H1 (cell line): ENCODE data around the gene ASCC2.

Experiments
- GTF2F1 ChIP-seq: IDR thresholded peaks from 2 replicates; pipeline ENCODE4 v1.6.1; 2012; ENCODE audit warnings: low read depth, low read length, improper control_type of control experiment, borderline replicate concordance
- POLR2A ChIP-seq, 2 experiments: IDR thresholded peaks; 1 replicate in 1 of 2; 2 replicates in 1 of 2; pipeline ENCODE4 v1.6.1; 2011; ENCODE audit warnings: low read depth in 2 of 2, low read length in 2 of 2, mild to moderate bottlenecking in 2 of 2; ENCODE audit errors: control extremely low read depth in 1 of 2
- POU5F1 ChIP-seq: IDR thresholded peaks from 2 replicates; pipeline ENCODE4 v1.6.1; 2011; ENCODE audit warnings: low read depth, mild to moderate bottlenecking, low read length, moderate library complexity
- SIN3A ChIP-seq, 2 experiments: IDR thresholded peaks in 1 of 2; conservative IDR thresholded peaks in 1 of 2; 2 replicates each; pipeline ENCODE4 v1.6.1; 2011 to 2012; ENCODE audit warnings: low read length in 2 of 2, improper control_type of control experiment in 1 of 2, low read depth in 1 of 2, mild to moderate bottlenecking in 1 of 2
- SP1 ChIP-seq: IDR thresholded peaks from 2 replicates; pipeline ENCODE4 v1.6.1; 2011; ENCODE audit warnings: low read depth, low read length
- TF ChIP-seq, protein P1 (sequence below), 3 experiments: IDR thresholded peaks; 1 replicate in 2 of 3; 2 replicates in 1 of 3; pipeline versions ENCODE4 v1.5.1 to v1.6.1; 2011; ENCODE audit warnings: low read length in 3 of 3, mild to moderate bottlenecking in 3 of 3, inconsistent platforms in 2 of 3, low read depth in 1 of 3, moderate library complexity in 1 of 3; ENCODE audit not compliant: insufficient read depth in 1 of 3; ENCODE audit errors: control extremely low read depth in 1 of 3

DNA sequence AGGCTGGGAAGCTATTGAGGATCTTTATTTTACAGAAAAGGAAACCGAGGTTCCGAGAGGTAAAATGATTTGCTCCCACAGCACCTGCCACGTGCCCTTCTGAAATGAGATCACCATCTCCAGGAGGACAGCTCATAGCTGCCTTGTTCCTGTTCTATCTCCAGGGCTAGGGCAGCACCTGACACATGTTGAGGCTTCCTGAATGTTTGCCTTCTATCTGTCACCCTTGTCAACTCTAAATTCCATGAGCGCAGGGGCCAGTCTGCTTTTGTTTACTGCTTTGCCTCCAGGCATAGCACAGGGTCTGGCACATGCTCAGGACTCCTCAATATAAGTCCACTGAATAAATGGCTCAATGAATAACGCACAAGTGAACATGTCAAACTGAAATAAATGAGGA, 24.1 kb downstream of the ASCC2 start:
- TF ChIP-seq SP1 (no peak), POU5F1 (no peak), GTF2F1 (no peak), POLR2A (IDR thresholded peaks at IDR 0.05; ENCODE audit: control extremely low read depth in 1 of 2, low read depth in 2 of 2, low read length in 2 of 2) (no peak), SIN3A (conservative IDR thresholded peaks at IDR 0.05 in 1 of 2, IDR thresholded peaks at IDR 0.05 in 1 of 2; ENCODE audit: low read depth in 1 of 2, low read length in 2 of 2) (no peak)
- TF ChIP-seq, protein P1, sequence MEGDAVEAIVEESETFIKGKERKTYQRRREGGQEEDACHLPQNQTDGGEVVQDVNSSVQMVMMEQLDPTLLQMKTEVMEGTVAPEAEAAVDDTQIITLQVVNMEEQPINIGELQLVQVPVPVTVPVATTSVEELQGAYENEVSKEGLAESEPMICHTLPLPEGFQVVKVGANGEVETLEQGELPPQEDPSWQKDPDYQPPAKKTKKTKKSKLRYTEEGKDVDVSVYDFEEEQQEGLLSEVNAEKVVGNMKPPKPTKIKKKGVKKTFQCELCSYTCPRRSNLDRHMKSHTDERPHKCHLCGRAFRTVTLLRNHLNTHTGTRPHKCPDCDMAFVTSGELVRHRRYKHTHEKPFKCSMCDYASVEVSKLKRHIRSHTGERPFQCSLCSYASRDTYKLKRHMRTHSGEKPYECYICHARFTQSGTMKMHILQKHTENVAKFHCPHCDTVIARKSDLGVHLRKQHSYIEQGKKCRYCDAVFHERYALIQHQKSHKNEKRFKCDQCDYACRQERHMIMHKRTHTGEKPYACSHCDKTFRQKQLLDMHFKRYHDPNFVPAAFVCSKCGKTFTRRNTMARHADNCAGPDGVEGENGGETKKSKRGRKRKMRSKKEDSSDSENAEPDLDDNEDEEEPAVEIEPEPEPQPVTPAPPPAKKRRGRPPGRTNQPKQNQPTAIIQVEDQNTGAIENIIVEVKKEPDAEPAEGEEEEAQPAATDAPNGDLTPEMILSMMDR (IDR thresholded peaks at IDR 0.05; ENCODE audit: control extremely low read depth in 1 of 3, insufficient read depth in 1 of 3, low read depth in 1 of 3, low read length in 3 of 3) = no peak
